NCI-H82 treated with DMSO at 0.1 percent for 48 hours (cell line): ENCODE results near the gene LAMA3.

ENCODE experiments used
- DNase-seq: peaks from one replicate; lab custom pipeline; 2025; ENCODE audit not compliant: unreplicated experiment; lab: John Stamatoyannopoulos, UW

LAMA3 gene

DNA sequence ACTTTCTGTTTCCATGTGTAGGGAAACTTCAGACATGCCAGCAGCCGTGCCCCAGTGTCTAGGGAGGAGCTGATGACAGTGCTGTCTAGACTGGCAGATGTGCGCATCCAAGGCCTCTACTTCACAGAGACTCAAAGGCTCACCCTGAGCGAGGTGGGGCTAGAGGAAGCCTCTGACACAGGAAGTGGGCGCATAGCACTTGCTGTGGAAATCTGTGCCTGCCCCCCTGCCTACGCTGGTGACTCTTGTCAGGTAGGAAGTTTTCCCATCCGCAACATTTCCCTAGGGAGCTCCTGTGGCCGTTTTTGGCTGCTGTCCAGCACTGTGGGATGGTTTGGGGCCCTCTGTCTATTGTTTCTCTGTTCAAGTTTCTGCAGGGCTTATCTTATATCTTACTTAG lies 182.2 kb downstream of the LAMA3 start:
- DNase-seq, result peak; percentile 37

DNA sequence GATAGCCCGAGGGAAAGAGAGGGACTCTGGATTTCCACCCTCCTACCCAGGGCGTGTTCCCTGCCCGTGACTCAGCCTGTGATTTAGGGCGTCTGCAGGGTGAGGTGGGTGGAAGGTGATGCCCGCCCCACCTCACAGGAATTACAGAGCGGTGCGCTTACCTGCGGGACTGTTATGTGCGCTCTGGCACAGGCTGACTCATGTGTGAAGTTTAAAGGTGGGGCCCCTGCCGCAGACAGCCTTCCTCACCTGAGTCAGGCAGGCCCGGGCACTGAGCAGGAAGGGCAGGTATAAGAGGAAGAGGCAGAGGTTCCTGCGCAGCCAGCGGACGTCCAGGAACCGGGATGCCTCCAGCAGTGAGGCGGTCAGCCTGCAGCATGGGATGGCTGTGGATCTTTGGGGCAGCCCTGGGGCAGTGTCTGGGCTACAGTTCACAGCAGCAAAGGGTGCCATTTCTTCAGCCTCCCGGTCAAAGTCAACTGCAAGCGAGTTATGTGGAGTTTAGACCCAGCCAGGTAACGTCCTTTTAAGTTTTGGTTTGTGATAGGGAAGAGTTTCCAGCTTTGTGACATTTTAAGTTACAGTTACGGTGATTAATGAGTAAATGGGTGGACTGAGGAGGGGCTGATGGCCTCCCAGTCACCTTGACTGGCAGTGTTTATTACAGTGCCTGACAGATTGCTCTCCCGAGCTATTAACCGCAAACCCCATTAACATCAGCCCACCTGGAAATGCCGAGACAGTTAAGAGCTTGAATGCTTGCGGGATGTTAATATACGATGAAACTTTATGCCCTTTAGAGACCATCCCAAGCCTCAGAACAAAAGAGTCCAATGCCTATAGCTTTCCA lies 183.7 kb downstream of the LAMA3 start:
- DNase-seq, result peak; percentile 37

DNA sequence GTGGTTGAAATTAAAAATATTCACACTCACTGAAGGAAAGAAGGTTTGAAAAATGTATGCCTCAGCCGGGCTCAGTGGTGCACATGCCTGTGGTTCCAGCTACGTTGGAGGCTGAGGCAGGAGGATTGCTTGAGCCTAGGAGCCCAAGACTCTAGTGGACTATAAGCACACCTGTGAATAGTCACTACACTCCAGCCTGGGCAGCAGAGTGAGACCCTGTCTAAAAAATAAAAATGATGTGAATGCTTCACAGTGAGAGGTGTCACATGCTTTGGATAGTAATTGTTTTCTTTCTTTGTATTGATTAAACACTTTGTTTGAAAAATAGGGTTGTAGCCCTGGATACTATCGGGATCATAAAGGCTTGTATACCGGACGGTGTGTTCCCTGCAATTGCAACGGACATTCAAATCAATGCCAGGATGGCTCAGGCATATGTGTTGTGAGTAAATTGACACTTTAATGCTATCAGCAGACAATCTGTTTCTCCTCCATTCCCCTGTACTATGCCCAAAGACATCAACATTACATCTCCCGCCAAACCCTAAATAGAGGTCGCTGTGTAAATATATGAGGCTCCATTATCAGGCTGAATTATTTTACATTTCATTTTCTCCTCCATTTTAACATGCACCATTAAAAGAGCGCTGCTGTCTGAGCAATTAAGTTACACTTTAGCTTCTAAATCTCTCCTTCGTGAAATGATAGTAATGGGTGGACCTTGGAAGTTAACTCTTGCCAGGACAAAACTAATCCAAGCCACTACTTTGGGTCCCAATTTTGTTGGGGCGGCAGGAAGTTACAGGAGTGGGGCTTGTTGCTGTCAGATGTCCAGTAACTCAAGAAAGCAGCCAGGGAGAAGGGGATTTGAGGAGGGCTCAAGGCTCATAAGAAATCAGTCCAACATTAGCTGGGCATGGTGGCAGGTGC lies 187.0 kb downstream of the LAMA3 start:
- DNase-seq, result no peak

GRCh38 chr18:23876921-23877320 lies 187.7 kb downstream of the LAMA3 start:
- no peak for DNase-seq

- no peak for DNase-seq
Observed at GRCh38 chr18:23877371-23877770, 188.1 kb downstream of the LAMA3 start.

DNA sequence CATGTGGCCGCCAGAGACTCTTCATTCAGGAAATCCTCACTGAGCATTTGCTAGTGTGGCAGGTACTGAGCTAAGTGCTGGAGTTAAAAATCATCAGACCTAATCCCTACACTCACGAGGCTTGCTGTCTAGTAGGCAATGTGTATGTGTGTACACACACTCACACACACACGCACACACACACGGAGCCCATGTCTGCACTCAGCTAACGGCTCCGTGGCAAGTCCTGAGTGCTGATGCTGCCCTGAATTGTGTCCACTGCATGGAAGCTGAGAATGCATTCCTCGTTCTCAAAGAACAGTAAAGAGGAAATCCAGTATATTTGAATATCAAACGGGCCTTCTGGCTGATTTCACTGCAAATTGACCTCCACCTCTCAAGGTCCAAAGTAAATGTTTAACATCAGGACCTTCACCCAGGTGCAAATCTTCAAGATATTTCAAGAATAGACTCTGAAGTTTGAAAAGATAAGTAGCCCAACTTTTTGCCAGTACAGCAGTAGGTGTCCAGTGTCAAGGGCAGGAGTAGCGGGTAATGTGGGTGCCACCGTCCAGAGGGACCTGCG lies 189.2 kb downstream of the LAMA3 start:
- DNase-seq, result no peak

GRCh38 chr18:23879126-23879525 lies 189.9 kb downstream of the LAMA3 start:
- no peak for DNase-seq

DNA sequence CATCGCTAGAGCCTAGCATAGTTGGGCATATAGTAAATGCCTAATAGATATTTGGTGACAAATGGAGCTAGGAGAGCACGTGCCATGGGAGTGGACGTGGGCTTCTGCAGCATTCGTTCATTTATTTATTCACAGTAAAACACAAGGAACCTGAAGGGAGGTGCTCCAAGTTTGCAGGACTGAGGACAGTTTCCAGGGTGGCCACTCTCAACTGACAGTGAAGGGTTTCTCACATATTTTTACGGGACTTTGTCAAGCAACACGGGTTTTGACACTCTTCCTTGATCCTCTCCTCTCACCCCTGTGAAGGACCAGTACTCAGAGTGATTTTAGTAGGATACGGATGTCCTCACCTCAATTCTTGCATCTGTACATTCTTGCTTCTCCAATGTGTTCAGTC lies 190.3 kb downstream of the LAMA3 start:
- no peak for DNase-seq

- no peak for DNase-seq
Observed at GRCh38 chr18:23879966-23880565, 190.8 kb downstream of the LAMA3 start.

- DNase-seq, result no peak
Observed at GRCh38 chr18:23880931-23881617, 191.8 kb downstream of the LAMA3 start.

- DNase-seq, result no peak
Observed at GRCh38 chr18:23881778-23882177, 192.5 kb downstream of the LAMA3 start.

DNA sequence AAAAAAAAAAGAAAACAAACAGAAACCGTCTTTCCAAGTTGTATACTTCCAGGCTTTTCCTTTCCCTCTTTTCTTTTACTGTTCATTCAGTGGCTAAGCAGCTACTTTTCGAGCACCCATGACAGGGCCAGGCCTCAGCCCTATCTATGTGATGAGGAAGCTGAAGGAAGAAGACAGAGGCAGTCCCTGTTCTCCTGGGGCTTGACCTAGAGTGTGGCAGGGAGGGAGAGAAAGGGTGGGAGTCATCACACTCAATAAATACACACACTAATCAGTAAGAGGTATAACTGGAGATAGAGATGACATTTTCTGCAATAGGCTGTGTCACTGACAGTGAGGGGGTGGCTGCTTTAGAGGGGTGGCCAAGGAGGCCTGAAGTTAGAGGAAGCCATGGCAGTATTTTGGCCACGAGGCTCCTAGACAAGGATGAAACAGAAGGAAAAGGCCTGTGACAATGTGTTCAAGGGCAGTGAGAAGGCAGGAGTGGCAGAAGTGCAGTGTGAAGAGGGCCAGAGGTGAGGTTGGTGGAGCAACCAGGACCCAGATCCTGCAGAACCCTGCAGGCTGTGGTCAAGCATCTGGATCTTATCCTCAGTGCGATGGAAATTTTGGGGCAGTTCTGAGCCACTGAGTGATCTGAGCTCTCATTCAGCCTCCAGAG lies 193.5 kb downstream of the LAMA3 start:
- DNase-seq, result no peak

- DNase-seq, result no peak
Observed at GRCh38 chr18:23883277-23883790, 194.1 kb downstream of the LAMA3 start.

GRCh38 chr18:23884681-23885375 lies 195.6 kb downstream of the LAMA3 start:
- no peak for DNase-seq

DNA sequence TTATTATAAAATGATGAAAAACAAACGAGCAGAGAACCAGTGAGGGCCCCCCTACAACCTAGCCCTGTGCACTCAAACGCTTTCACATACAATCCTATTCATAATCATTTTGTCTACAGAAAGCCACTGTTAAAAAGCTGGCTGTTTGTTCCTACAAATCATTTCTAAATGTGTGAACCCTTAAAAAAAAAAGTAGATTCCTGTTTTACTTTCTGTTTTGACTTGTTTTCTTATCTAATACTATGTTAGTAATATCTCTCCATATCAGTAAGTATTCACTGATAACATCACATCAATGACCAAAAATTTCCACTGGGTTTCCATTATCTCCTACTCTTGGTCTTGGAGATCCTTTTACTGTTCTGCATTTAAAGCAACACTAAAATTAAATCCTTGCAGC lies 196.5 kb downstream of the LAMA3 start:
- DNase-seq, result no peak

DNA sequence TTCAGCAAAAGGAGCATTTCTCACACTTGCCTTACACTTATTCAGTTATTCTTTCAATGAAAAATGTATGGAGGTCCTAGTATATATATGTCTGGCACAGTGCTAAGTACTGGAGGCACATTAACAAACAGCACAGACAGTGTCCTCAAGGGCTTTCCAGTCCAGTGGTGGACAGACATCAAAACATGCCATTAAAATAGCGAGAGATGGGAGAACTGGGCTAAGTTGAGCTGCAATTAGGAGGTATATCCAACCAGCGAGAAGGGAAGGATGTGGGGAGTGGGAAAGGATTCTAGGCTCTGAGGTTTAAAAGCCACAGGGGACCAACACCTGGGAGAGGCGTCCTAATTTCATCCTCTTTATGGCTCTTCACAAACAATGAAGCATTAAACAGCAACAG lies 197.8 kb downstream of the LAMA3 start:
- DNase-seq, result no peak

DNA sequence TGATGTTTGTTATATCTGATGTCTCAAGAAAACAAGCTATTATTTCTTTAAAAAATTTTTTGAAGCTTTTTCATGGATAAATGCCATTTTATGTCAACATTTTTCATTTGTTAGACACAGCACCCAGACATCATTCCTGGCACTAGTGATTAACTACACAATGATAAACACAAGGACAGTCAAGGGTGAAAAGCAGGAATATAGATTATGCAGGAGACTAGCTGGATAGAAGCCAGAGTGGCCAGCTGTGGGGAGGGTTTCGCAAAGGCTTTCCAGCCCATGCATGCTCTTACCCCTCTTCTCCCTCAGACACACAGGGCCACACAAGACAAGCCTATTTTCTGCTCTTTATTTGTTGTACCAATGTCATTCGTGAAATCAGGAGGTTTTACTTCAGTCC lies 198.2 kb downstream of the LAMA3 start:
- peak; percentile 10 for DNase-seq

DNA sequence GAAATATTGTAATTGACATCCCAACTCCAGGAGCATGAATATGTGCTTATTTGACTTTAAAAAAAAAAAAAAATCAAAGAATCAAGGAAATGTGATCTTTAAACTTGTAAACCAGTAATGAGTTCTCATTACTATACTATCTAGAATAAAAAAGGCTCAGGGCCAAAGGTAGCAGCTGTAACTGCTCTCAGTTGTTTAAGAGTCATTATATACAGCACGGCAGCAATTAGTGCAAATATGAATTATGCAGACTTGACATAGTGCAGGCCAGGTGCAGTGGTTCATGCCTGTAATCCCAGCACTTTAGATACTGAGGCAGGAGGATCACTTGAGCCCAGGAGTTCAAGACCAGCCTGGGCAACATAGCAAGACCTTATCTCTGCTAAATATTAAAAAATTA lies 199.6 kb downstream of the LAMA3 start:
- DNase-seq, result no peak

GRCh38 chr18:23889907-23890306 lies 200.7 kb downstream of the LAMA3 start:
- DNase-seq, result no peak
